ENCODE measurements around the gene SF1.

Gene SF1

GRCh38 chr11:64777449-64778222, 706 bp downstream of the SF1 start:
- peak; percentile 68 to 82 (median 77) for DNase-seq

GRCh38 chr11:64776875-64777274, 1.5 kb downstream of the SF1 start:
- no peak for DNase-seq

DNA sequence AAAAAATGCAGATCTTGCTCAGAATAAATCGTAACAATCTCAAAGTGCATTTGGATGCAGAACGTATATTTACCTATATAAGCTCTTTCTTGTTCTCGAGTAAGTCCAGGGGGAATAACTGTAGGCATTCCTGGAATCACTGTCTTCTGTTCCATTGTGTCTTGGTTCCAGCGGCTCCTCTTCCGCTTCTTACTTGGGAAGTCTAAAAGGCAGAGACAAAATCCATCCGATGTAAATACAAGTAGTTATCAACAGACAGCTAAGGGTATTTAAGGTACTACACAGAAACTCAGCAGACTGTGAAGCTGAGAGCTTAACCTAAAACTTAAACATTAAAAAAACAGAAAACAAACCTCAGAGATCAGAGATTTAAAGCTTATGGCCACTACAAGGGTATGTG, 1.9 kb downstream of the SF1 start:
- DNase-seq: no peak

DNA sequence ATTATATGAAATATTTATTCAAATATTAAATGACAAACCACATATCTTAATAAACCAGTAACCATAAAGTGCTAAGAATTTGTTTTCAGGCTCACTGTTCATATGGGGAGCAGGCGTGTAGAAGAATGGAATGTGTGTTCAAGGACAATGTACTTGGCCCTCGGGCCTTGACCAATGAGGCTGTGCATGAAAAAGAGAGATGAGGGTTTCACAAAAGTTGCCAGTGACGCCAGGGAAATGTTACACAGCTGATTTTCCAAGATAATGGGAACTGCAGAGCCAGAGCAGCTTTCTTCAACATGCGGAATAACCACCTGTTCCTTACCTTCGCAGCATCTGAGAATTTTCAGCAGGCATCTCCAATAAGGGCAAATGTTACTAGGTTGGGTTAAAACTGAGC, 4.2 kb downstream of the SF1 start:
- no peak for DNase-seq

DNA sequence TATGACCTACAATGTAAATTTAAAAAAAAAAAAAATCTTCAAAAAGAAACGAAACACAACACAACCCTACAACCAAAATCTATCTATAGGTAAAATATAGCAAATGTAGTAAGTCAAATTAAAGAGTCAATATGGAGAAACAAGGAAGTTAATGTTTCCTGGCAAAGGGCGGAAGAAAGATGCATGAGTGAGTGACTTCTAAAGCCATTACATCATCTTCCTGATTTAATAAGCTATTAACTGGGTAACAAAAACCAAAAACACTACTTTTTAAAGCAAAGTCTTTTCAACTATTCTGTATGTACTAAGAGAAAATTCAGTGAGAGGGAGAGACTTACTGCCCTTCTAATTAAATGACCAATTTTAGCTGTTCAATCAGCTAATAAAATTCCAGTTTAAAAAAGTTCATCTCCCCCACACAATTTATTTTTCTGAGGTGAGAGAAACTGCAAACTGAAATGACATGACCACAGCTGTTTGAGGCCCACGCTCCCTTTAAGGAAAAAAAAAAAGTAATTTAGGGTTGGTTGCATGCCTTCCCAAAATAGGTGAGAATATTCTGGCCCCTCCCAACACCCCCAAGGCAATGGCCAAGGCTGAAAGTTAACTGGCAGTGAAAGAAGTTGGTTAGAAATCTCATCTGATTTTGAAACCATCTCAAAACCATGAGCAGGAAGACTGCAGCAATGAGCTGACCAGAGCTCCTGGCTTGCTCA, 5.9 kb downstream of the SF1 start:
- DNase-seq: no peak

DNA sequence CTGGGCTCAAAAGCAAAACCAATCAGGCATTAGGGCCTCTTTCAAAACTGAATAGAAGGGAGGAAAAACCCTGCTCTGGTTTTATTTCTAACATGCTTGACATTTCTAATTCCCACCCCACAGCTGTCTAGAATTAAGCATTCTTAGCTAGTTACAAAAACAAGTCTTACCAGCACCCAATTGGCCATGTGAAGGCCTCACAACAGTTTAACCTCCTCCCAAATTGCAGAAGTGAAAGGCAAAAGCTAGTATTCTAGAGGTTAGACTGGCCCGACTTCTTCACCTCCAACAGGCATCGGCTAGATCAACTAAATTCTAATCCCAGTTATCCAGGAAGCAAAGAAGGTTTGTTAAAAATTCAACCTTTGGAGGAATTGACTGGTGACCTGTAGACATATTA, 6.5 kb downstream of the SF1 start:
- DNase-seq: no peak

DNA sequence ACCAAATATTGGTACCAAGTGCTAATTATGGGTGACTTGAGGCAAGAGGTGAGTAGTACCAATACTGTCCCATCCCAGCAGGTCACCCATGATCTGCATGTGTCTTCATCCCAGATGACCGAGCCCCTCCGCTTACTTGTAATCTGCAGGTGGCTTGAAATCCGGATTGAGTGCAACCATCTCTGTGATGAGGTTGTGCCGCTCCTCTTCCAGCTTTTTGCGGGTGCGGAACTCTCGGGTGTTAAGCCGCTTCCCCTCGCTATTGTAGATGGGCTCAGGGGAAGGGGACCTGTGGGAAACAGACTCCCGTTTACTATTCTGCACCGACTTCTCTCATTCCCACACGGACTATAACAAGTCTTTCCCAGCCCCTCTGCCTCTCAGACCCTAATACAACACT, 8.2 kb downstream of the SF1 start:
- no peak for DNase-seq

DNA sequence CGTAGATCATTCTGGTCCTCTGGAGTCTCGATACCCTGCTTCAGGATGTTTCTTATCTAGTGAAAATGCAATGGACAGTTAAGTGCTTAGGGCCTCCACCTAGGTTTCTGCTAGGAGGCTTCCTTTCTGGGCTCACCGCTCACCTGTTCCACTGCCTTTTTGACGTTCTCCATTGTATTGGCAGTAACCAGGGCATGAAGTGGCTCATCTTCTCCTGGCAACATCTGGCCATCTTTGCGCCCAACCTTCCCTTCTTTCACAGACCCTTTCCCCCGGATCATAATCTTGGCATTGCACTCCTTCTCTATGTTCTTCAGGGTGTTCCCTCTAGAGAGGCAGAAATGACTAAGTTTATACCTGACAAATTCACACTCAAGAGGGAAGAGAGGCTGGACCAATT, 9.1 kb downstream of the SF1 start:
- DNase-seq: no peak

DNA sequence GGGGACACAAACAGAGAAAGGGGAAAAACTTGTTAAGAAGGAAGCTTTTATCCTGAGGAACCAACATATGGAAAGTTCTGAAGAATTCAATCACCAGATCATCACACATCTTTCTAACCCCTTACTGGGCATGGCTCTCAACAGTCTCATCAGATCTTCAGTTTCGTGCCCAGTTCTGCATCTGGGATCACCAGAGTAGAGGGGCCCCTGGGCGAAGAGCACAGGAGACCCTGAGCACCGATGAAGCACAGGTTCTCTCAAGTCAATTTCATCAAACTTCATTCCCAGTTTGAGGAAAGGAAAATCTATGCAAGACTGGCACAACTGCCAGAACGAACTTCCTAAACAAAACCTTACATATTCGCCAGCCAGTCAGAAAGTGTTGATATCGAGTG, 10.0 kb downstream of the SF1 start:
- no peak for DNase-seq

DNA sequence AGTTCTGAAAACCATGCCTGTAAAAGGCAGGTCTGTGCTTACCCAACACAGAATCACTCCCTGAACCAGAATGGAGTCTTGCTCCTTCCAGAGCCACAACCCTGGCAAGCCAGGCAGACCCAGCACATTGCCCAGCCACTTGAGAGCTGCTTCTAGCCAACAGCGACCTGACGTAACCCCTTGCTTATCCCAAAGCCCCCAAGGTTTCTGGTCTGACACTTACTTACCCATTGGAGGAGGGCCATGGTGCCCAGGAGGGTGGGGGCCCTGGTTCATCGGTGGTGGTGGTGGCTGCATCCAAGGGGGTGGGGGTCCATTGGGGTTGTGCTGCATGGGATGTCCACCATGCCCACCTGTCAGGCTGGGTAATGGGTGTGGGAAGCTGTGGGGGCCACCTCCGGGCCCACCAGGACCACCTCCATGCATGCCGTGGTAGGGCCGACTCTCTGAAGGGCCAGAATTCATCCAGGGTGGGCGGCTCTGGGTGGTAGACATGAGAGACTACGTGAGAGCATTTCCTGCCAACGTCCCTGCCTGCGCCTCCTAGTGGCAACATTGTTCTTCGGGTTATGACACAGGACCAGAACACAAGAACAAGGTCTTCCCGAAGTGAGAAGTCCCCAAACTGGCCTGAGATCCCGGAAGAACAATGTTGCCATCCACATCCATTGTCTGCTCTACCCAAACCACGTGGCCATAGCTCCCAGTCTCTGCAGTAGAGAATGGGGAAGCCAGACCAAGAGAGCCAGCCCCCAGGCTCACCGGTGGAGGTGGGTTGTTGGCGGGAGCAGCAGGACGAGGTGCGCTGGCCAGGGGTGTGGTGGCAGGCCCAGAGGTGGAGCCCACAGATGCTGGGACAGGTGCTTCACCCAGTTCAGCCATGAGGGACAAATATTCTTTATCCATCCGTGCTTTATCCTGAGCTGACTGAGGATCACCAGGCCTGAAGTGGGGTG, 10.7 kb downstream of the SF1 start:
- DNase-seq: peak; percentile 66 to 79 (median 73)

GRCh38 chr11:64766881-64767280, 11.5 kb downstream of the SF1 start:
- no peak for DNase-seq

- no peak for DNase-seq
Observed at GRCh38 chr11:64765851-64766665, 12.3 kb downstream of the SF1 start.

- DNase-seq: no peak
Observed at GRCh38 chr11:64765291-64765850, 13.0 kb downstream of the SF1 start.

- no peak for DNase-seq
Observed at GRCh38 chr11:64764753-64765152, 13.6 kb downstream of the SF1 start.

DNA sequence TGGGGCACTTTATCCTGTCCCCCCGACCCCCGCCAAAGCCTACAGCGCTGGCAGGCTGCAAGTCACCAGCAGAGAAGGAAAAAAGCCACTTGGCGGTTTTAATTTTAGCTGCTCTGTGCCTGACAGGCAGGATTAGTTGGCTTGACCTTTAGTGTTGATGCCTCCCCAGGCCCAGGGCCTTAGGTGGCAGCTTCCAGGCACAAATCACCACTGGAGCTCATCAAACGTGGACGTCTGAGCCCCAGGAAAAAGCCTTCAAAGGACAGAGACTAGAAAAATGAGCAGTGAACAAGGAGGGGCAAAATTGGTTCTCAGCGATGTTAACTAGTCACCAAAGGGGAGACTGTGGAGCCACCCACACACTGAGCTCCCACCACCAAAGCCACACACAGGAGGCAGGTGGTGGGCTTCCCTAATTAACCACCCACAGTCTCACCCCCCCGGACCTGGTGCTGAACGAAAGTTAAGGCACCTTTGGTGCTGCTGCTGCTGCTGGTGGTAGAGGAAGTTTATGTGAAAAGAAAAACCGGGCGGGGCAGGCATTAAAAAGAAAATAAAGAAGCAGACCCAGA, 14.2 kb downstream of the SF1 start:
- DNase-seq: peak in 1 of 4 experiments; percentile 35

GRCh38 chr11:64763526-64764039, 14.8 kb downstream of the SF1 start:
- no peak for DNase-seq

DNA sequence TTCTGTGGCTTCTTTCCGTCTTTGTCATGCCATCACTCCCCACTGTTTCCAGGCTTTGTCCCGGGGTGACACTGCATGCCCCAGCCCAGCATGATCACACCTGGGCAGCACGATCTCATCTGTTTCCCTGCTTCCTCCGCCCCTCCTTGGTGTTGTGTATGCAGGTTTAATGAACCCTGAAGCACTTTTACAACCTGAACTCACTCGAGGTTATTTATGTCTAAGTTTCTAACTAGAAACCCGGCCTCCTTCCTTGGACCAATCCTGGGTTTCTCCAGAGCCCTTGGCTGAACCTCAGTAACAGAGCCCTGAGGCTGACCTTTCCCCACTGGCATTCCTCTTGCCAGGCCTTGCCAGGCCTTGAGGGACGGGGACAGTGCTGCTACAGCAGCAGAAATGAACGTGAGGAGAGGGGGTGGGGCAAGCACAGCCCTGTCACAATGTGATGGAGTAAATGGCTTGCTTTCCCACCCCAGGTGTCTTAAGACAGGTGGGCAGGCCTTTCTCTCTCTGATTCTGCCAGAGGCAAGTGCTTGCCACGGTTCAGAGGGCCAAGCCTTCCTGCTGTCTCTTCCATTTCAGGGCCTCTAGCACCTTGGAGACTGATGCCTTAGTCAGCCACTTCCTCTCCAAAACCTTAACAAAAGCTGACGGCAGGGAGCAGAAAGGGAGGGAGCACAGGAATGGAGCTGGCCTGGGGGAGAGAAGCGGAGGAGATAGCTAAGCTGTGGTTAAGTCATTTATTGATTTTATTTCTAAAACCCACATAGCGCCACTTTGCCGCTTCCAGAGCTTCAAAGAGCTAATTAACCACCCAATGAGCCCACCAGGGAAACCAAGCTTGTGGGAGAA, 15.4 kb downstream of the SF1 start:
- DNase-seq: no peak

- no peak for DNase-seq
Observed at GRCh38 chr11:64762277-64762673, 16.1 kb downstream of the SF1 start.

DNA sequence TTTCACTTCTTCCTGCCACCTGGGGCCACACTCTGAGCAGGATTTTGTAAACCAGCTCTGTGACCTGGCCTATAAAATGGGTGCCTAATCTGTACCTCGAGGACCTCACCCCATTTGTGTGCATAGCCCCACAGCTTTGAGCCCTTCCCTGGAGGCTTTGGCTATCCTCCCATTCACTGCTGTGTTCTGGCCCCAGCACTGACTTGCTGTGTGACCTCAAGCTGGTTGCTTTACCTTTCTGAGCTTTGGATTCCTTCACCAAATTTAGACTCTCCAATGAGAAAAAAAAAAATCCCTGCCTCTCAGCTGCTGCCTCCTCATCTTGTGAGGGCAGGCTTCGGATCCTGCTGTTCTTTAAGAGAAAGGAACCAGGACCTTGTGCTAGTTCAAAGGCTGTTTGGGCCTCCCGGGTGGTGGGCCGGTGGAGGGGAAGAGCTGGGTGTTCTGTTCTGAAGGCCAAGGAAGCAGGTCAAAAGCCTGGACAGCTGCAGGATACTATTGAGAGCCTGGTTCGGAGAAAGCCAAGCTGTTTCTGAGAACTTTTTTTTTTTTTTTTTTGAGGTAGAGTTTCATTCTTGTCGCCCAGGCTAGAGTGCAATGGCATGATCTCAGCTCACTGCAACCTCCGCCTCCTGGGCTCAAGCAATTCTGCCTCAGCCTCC, 17.5 kb downstream of the SF1 start:
- DNase-seq: no peak
